ENCODE measurements around the gene CLRN1.

Gene CLRN1

DNA sequence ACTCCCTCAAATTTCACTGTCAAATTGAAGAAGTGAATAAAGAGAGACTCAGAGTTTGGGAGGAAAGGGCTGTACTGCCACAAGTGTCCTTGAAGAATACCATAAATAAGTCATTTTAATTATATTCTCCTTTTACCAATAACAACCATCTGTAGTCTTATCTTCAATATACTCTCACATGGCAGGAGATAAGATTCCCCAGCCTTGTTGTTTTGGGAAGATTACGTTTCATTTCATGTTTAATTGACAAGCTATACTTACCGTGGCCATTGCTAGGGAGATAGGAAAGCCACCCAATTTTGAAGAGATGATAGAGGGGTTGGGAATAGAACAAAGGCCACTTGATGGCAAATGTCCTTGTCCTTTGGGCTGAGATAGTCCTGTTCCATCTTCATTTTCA is 69.5 kb downstream of the CLRN1 start:
- Histone ChIP-seq H3K4me1 (ENCODE audit: low read length) (no peaks in the 10 kb centered on the region), H3K9ac (ENCODE audit: low read length) (no peak overlapping the region), H3K9me2 (replicated peaks; ENCODE audit: insufficient read depth, low read length) (no peaks in the 10 kb centered on the region), H3K36me3 (replicated peaks; ENCODE audit: insufficient read depth, low read length) (no peaks in the 10 kb centered on the region), H3F3A (ENCODE audit: insufficient read depth, low read length) (no peaks in the 10 kb centered on the region), H3K27ac (ENCODE audit: low read length) (no peak overlapping the region), H3K27me3 (replicated peaks; ENCODE audit: insufficient read depth, low read length) (no peaks in the 10 kb centered on the region), H3K4me3 (ENCODE audit: low read length) (no peak overlapping the region), H3K79me2 (ENCODE audit: low read length) (no peaks in the 10 kb centered on the region), H3K9me3 (replicated peaks; ENCODE audit: insufficient read depth, low read length) (no peaks in the 10 kb centered on the region), H2AFZ (ENCODE audit: low read length) (no peak overlapping the region), H4K20me1 (ENCODE audit: insufficient read depth, low read length) (no peaks in the 10 kb centered on the region), H3K4me2 (ENCODE audit: low read depth, low read length) (no peak overlapping the region)
- no peak for DNase-seq
- TF ChIP-seq EZH2phosphoT487 (IDR thresholded peaks at IDR 0.05; ENCODE audit: low read length), result no peak
- no peak for TF ChIP-seq EZH2 (optimal IDR thresholded peaks at IDR 0.05; ENCODE audit: low read depth, low read length)
- TF ChIP-seq, protein P1, sequence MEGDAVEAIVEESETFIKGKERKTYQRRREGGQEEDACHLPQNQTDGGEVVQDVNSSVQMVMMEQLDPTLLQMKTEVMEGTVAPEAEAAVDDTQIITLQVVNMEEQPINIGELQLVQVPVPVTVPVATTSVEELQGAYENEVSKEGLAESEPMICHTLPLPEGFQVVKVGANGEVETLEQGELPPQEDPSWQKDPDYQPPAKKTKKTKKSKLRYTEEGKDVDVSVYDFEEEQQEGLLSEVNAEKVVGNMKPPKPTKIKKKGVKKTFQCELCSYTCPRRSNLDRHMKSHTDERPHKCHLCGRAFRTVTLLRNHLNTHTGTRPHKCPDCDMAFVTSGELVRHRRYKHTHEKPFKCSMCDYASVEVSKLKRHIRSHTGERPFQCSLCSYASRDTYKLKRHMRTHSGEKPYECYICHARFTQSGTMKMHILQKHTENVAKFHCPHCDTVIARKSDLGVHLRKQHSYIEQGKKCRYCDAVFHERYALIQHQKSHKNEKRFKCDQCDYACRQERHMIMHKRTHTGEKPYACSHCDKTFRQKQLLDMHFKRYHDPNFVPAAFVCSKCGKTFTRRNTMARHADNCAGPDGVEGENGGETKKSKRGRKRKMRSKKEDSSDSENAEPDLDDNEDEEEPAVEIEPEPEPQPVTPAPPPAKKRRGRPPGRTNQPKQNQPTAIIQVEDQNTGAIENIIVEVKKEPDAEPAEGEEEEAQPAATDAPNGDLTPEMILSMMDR (IDR thresholded peaks at IDR 0.05; ENCODE audit: low read length), result no peak

DNA sequence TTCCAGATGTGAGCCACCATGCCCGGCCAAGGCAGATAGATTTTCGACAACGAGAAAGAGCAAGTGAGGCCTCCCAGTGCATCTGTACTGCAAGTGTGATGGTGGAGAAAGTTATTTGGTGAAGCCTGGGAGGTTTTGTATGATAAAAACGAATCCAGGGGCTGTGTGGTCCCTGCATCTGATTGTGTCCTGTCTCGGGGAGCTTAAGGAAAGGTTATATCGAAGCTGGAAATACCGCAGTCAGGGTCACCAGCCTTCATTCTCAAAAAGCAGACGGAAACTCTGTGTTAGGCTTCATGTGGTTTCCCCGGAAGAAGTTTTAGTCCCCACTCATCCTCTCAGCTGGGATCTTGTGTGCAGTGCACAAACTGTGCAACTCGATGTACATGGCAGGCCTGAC is 70.7 kb downstream of the CLRN1 start:
- Histone ChIP-seq H4K20me1 (ENCODE audit: insufficient read depth, low read length) (no peaks in the 10 kb centered on the region), H2AFZ (ENCODE audit: low read length) (no peak overlapping the region), H3K4me1 (ENCODE audit: low read length) (no peaks in the 10 kb centered on the region), H3K4me3 (ENCODE audit: low read length) (no peak overlapping the region), H3K27ac (ENCODE audit: low read length) (no peak overlapping the region), H3K27me3 (replicated peaks; ENCODE audit: insufficient read depth, low read length) (no peaks in the 10 kb centered on the region), H3K9ac (ENCODE audit: low read length) (no peak overlapping the region), H3K9me3 (replicated peaks; ENCODE audit: insufficient read depth, low read length) (no peaks in the 10 kb centered on the region), H3F3A (ENCODE audit: insufficient read depth, low read length) (no peaks in the 10 kb centered on the region), H3K36me3 (replicated peaks; ENCODE audit: insufficient read depth, low read length) (no peaks in the 10 kb centered on the region), H3K9me2 (replicated peaks; ENCODE audit: insufficient read depth, low read length) (no peaks in the 10 kb centered on the region), H3K4me2 (ENCODE audit: low read depth, low read length) (no peak overlapping the region), H3K79me2 (ENCODE audit: low read length) (no peaks in the 10 kb centered on the region)
- TF ChIP-seq EZH2 (optimal IDR thresholded peaks at IDR 0.05; ENCODE audit: low read depth, low read length), result no peak
- DNase-seq, result no peak

DNA sequence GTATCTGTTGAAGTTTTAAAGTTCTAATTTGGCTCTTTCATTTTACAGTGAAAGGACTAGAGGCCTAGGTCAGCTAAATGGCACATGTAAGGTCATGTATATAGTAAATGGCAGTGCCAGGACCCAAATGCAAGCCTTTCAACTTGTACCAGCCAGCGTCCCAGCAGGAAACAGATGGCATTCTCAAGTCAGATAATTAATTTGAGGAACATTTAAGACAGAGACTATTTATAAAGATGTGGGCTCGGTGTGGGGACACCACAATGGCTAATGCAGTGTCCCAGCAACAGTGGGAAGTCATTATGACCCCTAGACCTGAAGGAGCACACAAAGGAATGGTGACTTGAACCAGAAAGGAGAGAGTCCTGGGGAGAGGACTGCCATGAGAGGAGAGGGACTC is 73.4 kb downstream of the CLRN1 start:
- no peaks in the 10 kb centered on the region for H3K9me3 ChIP-seq (replicated peaks; ENCODE audit: insufficient read depth, low read length)
- H3K9ac ChIP-seq (ENCODE audit: low read length), result no peak overlapping the region
- H3K4me1 ChIP-seq (ENCODE audit: low read length), result no peaks in the 10 kb centered on the region
- no peaks in the 10 kb centered on the region for H3K36me3 ChIP-seq (replicated peaks; ENCODE audit: insufficient read depth, low read length)
- H3K79me2 ChIP-seq (ENCODE audit: low read length), result no peaks in the 10 kb centered on the region
- DNase-seq, result no peak
- H3F3A ChIP-seq (ENCODE audit: insufficient read depth, low read length), result no peaks in the 10 kb centered on the region
- H3K27me3 ChIP-seq (replicated peaks; ENCODE audit: insufficient read depth, low read length), result no peaks in the 10 kb centered on the region
- H2AFZ ChIP-seq (ENCODE audit: low read length), result no peak overlapping the region
- TF ChIP-seq EZH2 (optimal IDR thresholded peaks at IDR 0.05; ENCODE audit: low read depth, low read length) (no peak), EZH2phosphoT487 (IDR thresholded peaks at IDR 0.05; ENCODE audit: low read length) (no peak)
- TF ChIP-seq, protein P1 (IDR thresholded peaks at IDR 0.05; ENCODE audit: low read length), result no peak
- no peak overlapping the region for H3K27ac ChIP-seq (ENCODE audit: low read length)
- no peak overlapping the region for H3K4me3 ChIP-seq (ENCODE audit: low read length)
- H4K20me1 ChIP-seq (ENCODE audit: insufficient read depth, low read length), result no peaks in the 10 kb centered on the region
- H3K9me2 ChIP-seq (replicated peaks; ENCODE audit: insufficient read depth, low read length), result no peaks in the 10 kb centered on the region
- no peak overlapping the region for H3K4me2 ChIP-seq (ENCODE audit: low read depth, low read length)

DNA sequence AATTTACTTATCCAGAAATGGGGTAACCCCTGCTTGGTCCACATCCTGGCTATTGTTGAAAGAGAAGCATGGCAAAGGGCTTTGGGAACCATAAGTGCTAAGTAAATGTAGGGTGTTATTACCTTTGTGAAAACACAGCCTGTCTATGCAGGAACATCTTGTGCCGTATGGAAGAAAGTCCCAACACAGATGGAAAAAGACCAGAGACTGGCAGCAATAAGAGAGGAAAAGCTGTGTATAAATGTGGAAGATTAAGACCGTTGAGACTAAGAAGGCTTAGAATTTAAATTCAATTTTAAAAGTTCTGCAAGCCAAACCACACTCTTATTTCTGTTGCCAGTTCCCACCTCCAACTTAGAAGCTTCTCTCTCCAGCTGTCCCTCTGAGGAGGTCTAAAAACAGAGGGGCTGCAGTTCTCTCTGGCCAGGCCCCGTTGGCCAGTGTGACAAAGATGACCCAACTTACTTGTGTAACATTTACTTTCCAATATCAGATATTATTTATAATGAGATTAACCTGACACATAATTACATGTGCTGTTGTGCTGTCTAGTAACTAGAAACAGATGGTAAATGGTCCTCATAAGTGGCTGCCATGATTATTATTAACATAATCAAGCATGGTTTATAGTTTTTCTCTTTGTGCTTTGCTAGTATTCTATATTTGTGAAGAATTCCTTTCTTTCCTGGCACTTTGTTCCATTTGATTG is 74.3 kb downstream of the CLRN1 start:
- no peak overlapping the region for H3K9ac ChIP-seq (ENCODE audit: low read length)
- TF ChIP-seq EZH2 (optimal IDR thresholded peaks at IDR 0.05; ENCODE audit: low read depth, low read length) (no peak), EZH2phosphoT487 (IDR thresholded peaks at IDR 0.05; ENCODE audit: low read length) (no peak)
- TF ChIP-seq, protein P1 (IDR thresholded peaks at IDR 0.05; ENCODE audit: low read length), result no peak
- no peak overlapping the region for H2AFZ ChIP-seq (ENCODE audit: low read length)
- H3K36me3 ChIP-seq (replicated peaks; ENCODE audit: insufficient read depth, low read length), result no peaks in the 10 kb centered on the region
- no peaks in the 10 kb centered on the region for H3K27me3 ChIP-seq (replicated peaks; ENCODE audit: insufficient read depth, low read length)
- H3F3A ChIP-seq (ENCODE audit: insufficient read depth, low read length), result no peaks in the 10 kb centered on the region
- H3K79me2 ChIP-seq (ENCODE audit: low read length), result no peaks in the 10 kb centered on the region
- no peak overlapping the region for H3K4me3 ChIP-seq (ENCODE audit: low read length)
- H3K4me2 ChIP-seq (ENCODE audit: low read depth, low read length), result no peak overlapping the region
- no peaks in the 10 kb centered on the region for H4K20me1 ChIP-seq (ENCODE audit: insufficient read depth, low read length)
- no peaks in the 10 kb centered on the region for H3K9me3 ChIP-seq (replicated peaks; ENCODE audit: insufficient read depth, low read length)
- H3K4me1 ChIP-seq (ENCODE audit: low read length), result no peaks in the 10 kb centered on the region
- DNase-seq, result no peak
- no peaks in the 10 kb centered on the region for H3K9me2 ChIP-seq (replicated peaks; ENCODE audit: insufficient read depth, low read length)
- H3K27ac ChIP-seq (ENCODE audit: low read length), result no peak overlapping the region

All from MM.1S (cell line).